Activated B cell treated with CpG ODN at 0.5 μM for 24 hours (primary cell): ENCODE measurements around the gene RPAP2. TPM values are rescaled to one million over a fixed set of nuclear protein-coding genes. Genes with fewer than 3 reads are reported as not detected.

Experiments used
- ATAC-seq: fragments of 200-7000 bp; cut with Tn5 transposase; one replicate; pipeline ENCODE4 v1.10.0; 2021; ENCODE audit warnings: low read depth, mild to moderate bottlenecking, moderate library complexity
- CTCF ChIA-PET: fragments of 350-600 bp; sonication (Branson Sonifier 250); formaldehyde crosslinking; loops from one replicate; lab custom pipeline; 2021; ENCODE audit warnings: antibody characterized with exemption; lab: Charles Lee
- POLR2A ChIA-PET: fragments of 350-600 bp; sonication (Branson Sonifier 250); formaldehyde crosslinking; loops from one replicate; lab custom pipeline; 2021; ENCODE audit warnings: antibody characterized with exemption; lab: Charles Lee
- DNase-seq: peaks from one replicate; pipeline ENCODE4 v3.0.0; 2022
- H3K27ac Mint-ChIP-seq: one replicate; pipeline ENCODE4 v1.8.0; 2020; ENCODE audit warnings: mixed read lengths
- H3K27me3 Mint-ChIP-seq: one replicate; pipeline ENCODE4 v1.8.0; 2021; ENCODE audit warnings: mixed read lengths
- H3K36me3 Mint-ChIP-seq: one replicate; pipeline ENCODE4 v1.8.0; 2021; ENCODE audit warnings: low read depth, mixed read lengths
- H3K4me1 Mint-ChIP-seq: one replicate; pipeline ENCODE4 v1.8.0; 2021; ENCODE audit warnings: mixed read lengths
- H3K4me3 Mint-ChIP-seq: one replicate; pipeline ENCODE4 v1.8.0; 2020; ENCODE audit warnings: mild to moderate bottlenecking, mixed read lengths
- H3K9me3 Mint-ChIP-seq: one replicate; pipeline ENCODE4 v1.8.0; 2020; ENCODE audit warnings: mixed read lengths
- CTCF ChIP-seq: fragments of 200-600 bp; IDR thresholded peaks from one replicate; pipeline ENCODE4 v1.8.0; 2022; ENCODE audit warnings: antibody characterized with exemption, mild to moderate bottlenecking
- intact Hi-C: fragments of 100-400 bp; cut with micrococcal nuclease; formaldehyde crosslinking; loops from one replicate; pipeline ENCODE4 v1.15.1; 2024
- total RNA-seq: library from RNA; stranded (reverse); gene quantifications from 2 replicates; pipeline ENCODE4 v1.2.3, GENCODE V29; 2022

The RPAP2 gene
- total RNA-seq, 1 donor from 2014 or later, result 31.7 TPM

GRCh38 chr1:92444351-92444750 is 145.5 kb downstream of the RPAP2 start:
- intact Hi-C loops, result no loop called here
- POLR2A ChIA-PET, result no interaction called here
- H3K9me3 Mint-ChIP-seq, result no peaks in the 10 kb centered on the region
- no peaks in the 10 kb centered on the region for H3K27me3 Mint-ChIP-seq
- H3K36me3 Mint-ChIP-seq, result no peaks in the 10 kb centered on the region
- H3K4me3 Mint-ChIP-seq, result no peak overlapping the region
- no peak for DNase-seq
- no peak for ATAC-seq
- CTCF ChIA-PET, result no interaction called here
- peaks cover 1% of the 10 kb centered on the region for H3K4me1 Mint-ChIP-seq
- no peak overlapping the region for H3K27ac Mint-ChIP-seq
- no peak for TF ChIP-seq CTCF

- H3K4me1 Mint-ChIP-seq, result no peaks in the 10 kb centered on the region
Observed at GRCh38 chr1:92445865-92446264, 147.0 kb downstream of the RPAP2 start.

GRCh38 chr1:92446546-92446945 is 147.7 kb downstream of the RPAP2 start:
- Mint-ChIP-seq H3K4me1 (no peaks in the 10 kb centered on the region), H3K4me3 (no peak overlapping the region), H3K9me3 (no peaks in the 10 kb centered on the region), H3K27ac (no peak overlapping the region), H3K27me3 (no peaks in the 10 kb centered on the region), H3K36me3 (no peaks in the 10 kb centered on the region)
- POLR2A ChIA-PET, result no interaction called here
- DNase-seq (no peak), ATAC-seq (no peak)
- CTCF ChIA-PET, result no interaction called here
- TF ChIP-seq CTCF, result no peak
- intact Hi-C loops, result no loop called here

More at GRCh38 chr1:92445865-92446264, 147.0 kb downstream of the RPAP2 start:
- Mint-ChIP-seq H3K27me3 (no peaks in the 10 kb centered on the region), H3K36me3 (no peaks in the 10 kb centered on the region), H3K27ac (no peak overlapping the region), H3K9me3 (no peaks in the 10 kb centered on the region), H3K4me3 (no peak overlapping the region)
- DNase-seq, result no peak
- CTCF ChIA-PET, result no interaction called here
- POLR2A ChIA-PET, result no interaction called here
- ATAC-seq, result no peak
- TF ChIP-seq CTCF, result no peak
- intact Hi-C loops, result no loop called here

- Mint-ChIP-seq H3K27me3 (no peaks in the 10 kb centered on the region), H3K36me3 (no peaks in the 10 kb centered on the region), H3K4me1 (no peaks in the 10 kb centered on the region), H3K4me3 (no peak overlapping the region), H3K9me3 (no peaks in the 10 kb centered on the region), H3K27ac (no peak overlapping the region)
- POLR2A ChIA-PET, result no interaction called here
- ATAC-seq (no peak), DNase-seq (no peak)
- no peak for TF ChIP-seq CTCF
- intact Hi-C loops, result no loop called here
- CTCF ChIA-PET, result no interaction called here
Observed at GRCh38 chr1:92447033-92447681, 148.3 kb downstream of the RPAP2 start.

- no peak for TF ChIP-seq CTCF
- no peak overlapping the region for H3K4me3 Mint-ChIP-seq
- no peaks in the 10 kb centered on the region for H3K27me3 Mint-ChIP-seq
- no peak overlapping the region for H3K27ac Mint-ChIP-seq
- no peak for ATAC-seq
- intact Hi-C loops, result no loop called here
- no peaks in the 10 kb centered on the region for H3K36me3 Mint-ChIP-seq
- ChIA-PET POLR2A (no interaction called here), CTCF (no interaction called here)
- DNase-seq, result no peak
- no peaks in the 10 kb centered on the region for H3K9me3 Mint-ChIP-seq
- no peaks in the 10 kb centered on the region for H3K4me1 Mint-ChIP-seq
Observed at GRCh38 chr1:92447976-92448375, 149.1 kb downstream of the RPAP2 start.

Other genes with a start within 250 kb of the RPAP2 start
- gene SETSIP, start 223.6 kb upstream of the RPAP2 start, total RNA-seq, result not detected in 2 replicates
- gene BTBD8, start 218.7 kb upstream of the RPAP2 start, total RNA-seq, result 0.46 and 0.51 TPM in 2 replicates
- gene C1orf146, start 81.1 kb upstream of the RPAP2 start, total RNA-seq, result not detected in 2 replicates
- gene GLMN, start 72 bp upstream of the RPAP2 start, total RNA-seq, result 11.1 and 14.7 TPM in 2 replicates
- gene GFI1, start 187.9 kb downstream of the RPAP2 start, total RNA-seq, result 1.2 and 1.7 TPM in 2 replicates